GM19324 (cell line): ENCODE measurements around the gene DGKH.
"Not testable (repeated sequence)": the region's sequence is repeated elsewhere in the genome, so short reads cannot be mapped to it uniquely, and the experiment has no call there.

ENCODE experiments used
- ATAC-seq: cut with Tn5 transposase; IDR thresholded peaks from one replicate; pipeline ENCODE4 v1.9.1; 2021; ENCODE audit warnings: mild to moderate bottlenecking, moderate library complexity; ENCODE audit not compliant: unreplicated experiment, low FRiP score

Gene DGKH

DNA sequence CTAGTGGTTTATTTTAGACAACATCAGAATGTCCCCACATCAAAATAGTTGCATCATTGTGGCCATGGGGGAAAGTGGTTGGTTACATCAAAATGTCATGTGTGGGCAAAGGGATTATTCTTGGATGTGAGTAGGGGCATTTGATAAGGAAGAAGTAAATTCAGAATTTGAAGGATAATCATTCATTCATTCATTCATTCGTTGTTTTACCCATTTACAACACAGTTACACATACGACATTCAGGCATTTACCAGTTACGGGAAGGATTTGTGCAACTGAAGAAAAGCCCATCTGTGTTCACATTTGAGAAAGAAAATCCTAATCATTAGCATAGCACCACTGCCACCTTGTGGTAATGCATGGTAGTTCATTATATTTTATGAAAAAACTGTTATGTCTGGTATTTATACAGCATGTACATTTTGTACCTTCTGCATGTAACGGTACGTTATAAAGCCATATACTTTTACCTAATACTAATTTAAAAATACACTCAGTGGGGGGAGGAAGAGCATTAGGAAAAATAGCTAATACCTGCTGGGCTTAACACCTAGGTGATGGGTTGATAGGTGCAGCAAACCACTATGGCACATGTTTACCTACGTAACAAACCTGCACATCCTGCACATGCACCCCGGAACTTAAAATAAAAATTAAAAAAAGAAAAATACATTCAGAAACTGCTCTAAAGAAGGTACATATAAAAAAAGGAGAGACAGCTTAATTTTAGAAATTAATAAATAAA is 62.1 kb downstream of the DGKH start:
- no peak for ATAC-seq

DNA sequence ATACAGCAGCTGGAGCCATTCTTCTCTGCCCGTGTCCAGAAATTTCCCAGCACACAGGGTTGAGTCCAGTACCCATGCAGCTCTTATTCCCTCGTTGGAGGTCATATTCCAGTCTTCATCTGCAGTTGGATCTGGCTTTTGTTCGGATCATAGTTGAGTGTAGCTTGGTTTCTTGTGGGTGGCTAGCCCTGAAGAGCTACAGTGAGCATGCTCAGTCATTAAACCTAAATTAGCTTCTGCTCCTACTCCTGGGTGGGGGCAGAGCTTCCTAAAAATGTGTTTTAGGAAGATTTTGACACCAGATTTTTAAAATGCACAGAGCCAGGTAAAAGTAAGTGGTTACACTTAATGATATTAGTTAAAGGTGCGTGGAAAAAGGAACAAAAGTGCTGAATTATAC is 64.4 kb downstream of the DGKH start:
- ATAC-seq: no peak

DNA sequence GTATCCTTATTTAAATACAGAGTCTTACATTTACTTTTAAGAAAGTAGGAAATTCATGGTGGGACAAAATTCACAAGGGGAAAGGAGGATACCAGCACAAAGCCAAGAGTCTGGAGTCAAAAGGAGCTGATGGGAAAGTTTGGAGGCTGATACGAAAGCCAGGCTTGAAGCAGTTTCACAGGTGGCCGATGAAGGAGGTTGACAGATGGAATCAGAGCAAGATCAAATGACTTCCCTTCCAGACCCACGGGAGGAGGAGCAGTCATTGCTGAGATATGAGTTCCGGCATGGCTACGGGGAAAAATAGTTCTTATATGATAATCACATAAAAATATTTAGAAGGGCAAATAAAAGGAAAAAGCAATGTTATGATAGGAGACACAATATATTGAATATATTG is 65.0 kb downstream of the DGKH start:
- no peak for ATAC-seq

DNA sequence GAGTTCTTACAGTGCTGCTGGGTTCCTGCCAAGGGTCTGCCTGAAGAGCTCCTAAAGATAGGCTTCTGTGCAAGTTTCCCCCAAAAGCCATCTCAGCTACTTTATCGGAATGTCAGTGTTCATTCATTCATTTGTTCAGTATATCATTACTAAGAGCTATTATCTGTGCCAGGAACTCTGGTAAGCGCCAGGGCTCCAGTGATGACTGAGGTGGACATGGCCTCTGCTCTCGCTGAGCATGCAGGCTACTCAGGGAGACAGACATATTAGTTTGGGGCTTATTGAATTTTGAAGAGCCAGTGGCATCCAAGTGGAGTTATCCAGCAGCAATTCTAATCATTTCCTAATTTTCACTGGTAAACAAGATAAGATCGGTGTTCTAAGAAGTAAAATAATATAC is 65.8 kb downstream of the DGKH start:
- no peak for ATAC-seq

DNA sequence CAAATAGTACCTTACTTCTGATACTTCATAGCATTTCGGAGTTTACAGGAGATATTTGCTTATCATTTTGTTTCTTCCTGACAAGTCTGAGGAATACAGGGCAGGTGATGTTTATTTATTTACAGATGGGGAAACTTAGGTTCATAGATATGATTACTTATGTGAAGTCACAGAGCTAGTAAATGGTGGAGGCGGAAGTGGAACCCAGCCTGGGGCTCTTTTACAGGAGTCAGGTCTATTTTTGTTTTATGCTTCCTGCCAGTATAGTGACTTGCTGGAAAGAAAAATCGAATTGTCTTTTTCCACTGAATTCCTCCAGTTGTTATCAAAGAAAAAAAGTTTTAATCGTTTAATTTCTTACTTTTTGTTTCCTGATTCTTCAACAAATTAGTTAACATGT is 66.5 kb downstream of the DGKH start:
- ATAC-seq: no peak

DNA sequence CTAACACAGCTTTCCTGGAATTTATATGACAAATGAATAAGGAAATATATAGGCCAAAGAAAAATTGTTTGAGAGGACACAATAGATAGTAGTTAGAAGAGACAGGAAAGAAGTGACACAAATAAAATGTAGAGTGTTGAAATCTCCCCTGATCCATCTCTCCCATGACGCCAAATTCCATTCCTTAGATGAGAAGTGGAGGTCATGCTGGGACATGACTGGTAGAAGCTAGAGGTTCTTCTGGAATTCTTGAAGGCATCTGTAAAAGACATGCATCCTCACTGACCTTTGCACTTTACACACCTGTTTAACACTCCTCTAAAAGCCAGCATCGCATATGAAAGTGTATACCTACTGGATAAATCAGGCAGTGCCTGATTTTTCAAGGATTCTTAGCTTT is 67.8 kb downstream of the DGKH start:
- ATAC-seq: no peak

DNA sequence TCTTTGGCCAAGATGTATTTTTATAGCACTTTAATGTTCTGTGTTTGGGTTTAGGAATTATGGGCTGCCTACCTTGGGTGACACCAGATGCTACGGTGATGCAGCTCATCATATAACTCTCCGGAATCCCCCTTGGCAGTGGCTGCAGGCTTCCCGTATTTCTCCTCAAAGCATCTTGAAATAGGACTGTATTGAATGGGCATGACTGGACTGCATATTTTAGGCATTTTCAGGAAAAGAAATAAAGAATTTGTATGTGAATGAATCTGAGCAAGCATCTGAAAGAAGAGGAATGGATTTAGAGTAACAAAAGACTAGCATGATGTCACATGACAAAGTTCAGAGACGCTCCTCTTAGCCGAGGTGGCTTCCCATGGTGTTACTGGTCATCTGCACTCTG is 70.6 kb downstream of the DGKH start:
- ATAC-seq: no peak

DNA sequence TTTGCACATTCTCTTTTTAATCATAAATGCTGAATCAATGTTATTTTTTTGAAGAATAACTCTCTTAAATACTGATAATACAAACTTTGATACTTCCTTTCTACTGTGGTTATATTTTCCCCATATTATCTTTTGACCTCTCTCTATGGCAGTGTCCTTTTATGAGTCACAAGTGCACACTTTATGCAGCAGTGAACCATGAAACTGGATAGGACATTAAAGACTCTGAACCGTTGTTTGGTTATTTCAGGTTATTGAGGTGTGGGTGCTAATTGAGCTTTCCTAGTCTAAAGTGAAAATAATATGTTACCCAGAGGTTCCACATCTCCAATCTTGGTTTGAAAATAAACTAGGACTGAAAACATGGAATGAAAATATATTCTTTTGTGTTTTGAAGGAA is 71.4 kb downstream of the DGKH start:
- no peak for ATAC-seq

DNA sequence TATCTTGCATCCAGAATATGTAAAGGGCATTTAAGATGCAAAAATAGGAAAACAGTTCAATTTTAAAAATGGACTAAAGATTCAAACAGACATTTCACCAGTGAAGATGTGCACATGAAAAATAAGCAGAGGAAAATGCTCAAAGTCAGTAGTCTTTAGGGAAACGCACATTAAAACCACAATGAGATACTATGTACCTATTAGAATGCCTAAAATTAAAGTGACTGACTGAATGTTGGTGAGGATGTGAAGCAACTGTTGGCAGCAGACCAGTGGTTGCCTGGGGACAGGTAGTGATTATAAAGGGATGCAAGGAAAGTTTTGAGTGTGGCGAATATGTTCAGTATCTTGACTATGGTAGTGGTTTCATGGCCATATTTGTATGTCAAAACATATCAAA is 75.2 kb downstream of the DGKH start:
- ATAC-seq: no peak

DNA sequence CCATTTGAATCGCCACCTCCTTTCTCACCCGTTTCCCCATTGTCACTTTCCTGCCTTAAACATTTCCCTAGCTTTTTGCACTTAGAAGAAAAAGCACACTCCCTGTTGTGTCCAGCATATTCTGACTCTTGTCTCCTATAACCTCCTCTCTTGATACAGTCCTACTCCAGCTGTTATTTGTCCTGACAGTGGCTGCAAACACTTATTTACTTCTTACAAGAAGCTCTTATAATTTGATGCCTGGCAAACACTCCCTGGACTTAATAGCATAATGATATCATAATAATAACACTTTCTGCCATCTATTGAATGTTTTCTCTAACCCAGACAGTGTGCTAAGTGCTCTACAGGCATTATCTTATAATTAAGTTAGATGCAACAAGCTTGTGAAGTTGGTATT is 76.6 kb downstream of the DGKH start:
- no peak for ATAC-seq

DNA sequence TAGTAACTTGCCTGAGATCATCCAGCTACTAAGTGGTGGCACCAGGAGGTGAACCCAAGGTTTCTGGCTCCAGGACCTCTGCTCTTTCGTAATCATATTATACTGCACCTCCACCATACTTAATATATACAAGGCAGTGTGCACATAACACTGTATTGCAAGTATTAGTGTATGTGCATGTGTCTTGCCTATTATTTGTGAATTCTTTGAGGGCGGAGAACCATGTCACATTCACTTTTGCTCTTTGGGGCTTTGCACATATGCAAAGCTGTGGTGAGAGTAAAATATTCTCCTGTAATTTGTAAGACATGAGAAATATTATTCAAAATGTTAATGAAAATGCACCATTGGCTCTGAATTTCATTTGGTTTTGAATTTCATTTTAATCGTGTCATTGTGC is 78.6 kb downstream of the DGKH start:
- ATAC-seq: no peak

DNA sequence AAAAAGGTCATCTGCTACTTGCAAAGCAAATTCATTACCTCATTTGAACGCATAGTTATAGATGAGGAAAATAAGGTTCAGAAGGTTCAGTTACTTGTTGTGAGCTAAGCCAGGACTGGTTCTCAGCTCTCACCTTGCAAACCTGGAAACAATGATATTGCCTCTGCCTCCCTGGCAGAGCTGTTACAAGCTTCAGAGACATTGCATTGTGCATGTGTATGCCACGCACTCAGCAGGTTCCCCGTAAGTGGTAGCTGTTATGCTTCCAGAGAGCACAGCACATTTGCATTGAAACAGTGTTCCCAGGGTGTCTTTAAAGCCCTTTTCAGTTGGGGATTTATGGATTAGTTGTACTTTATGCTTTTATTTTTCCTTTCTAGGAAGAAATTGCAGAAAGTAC is 80.6 kb downstream of the DGKH start:
- ATAC-seq: no peak

DNA sequence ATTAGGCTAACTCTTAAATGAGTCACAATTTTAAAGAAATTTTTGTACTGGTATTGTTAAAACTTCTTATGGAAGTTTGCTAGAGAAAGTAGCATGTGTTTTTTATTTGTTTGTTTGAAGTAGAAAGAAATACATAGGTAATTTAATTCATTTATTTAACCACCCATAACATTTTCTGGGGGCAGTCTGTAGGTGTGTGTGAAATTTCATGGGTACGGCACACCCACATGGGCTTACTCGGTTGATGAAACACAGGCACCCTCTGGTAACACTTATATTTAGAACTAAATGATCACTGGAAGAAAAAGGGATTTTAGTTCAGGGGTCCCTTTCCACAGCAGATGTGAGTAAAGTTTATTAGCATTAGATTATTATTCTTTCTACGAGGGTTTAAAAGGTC is 88.1 kb downstream of the DGKH start:
- ATAC-seq: no peak

DNA sequence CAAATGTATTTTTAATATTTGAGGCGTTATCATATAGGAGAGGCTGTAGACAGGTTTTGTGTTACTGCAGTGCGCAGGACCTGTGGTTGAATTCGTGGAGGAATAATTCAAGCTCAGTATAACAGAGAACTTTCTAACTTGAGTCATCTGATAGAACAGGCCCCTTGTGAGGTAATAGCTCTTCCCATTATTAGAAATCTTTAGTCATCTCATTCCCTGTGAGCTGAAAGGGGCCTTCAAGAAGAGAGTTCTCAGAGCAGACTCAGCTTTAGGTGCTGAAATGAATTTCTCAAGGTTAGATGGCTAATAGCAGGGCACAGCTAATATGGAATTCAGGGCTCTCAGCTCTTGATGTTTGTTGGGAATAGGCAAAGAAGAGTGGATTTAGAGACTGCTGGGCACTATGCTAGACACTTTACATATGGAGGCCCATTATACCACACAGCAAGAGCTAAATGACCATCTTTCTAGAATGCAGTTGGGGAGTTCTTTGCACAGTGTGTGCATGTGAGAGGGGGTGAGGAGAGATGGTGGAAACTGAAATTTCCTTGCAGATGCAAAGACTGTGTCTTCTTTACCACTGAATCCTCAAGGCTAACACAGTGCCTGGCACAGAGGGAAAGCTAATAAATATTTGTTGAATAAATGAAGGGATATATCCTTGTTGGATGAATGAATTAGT is 89.5 kb downstream of the DGKH start:
- no peak for ATAC-seq

DNA sequence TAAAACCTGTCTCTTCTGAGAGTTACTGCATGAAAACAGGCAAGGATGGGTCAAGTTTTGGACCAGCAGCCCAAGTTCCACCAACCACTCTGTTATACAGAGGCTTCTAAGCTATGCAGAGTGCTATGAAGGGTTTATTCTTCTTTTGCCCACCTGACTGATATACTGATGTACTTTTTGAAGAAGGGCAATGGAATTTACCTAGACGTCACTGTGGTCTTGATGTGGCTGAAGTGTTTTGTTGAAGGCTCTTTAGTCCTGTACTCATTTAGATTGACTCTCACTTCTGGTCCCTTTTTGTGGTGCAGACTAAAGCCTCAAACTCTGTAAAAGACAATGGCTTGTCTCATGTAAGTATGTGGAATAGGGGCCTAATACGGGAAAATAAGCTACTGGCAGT is 92.0 kb downstream of the DGKH start:
- no peak for ATAC-seq

DNA sequence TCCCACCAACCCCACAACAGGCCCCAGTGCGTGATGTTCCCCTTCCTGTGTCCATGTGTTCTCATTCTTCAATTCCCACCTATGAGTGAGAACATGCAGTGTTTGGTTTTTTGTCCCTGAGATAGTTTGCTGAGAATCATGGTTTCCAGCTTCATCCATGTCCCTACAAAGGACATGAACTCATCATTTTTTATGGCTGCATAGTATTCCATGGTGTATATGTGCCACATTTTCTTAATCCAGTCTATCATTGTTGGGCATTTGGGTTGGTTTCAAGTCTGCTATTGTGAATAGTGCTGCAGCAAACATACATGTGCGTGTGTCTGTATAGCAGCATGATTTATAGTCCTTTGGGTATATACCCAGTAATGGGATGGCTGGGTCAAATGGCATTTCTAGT is 92.6 kb downstream of the DGKH start:
- ATAC-seq: not testable (repeated sequence)

DNA sequence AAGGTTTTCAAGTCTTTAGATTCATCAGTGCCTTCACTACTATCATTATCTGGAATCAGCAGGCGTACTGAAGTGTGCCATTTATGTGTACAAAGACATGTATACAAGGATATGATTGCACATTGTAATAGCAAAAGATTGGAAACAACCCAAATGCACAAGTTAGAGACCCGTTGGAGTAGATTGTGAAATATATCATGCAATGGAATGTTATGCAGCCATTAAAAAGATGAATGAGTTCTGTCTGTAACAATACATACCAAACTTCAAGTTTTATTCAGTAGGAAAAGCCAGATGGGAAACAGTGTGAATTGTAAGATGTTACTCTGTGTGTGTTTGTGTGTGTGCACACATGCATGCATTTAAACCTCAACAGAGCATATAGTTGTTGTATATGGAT is 97.9 kb downstream of the DGKH start:
- ATAC-seq: no peak

DNA sequence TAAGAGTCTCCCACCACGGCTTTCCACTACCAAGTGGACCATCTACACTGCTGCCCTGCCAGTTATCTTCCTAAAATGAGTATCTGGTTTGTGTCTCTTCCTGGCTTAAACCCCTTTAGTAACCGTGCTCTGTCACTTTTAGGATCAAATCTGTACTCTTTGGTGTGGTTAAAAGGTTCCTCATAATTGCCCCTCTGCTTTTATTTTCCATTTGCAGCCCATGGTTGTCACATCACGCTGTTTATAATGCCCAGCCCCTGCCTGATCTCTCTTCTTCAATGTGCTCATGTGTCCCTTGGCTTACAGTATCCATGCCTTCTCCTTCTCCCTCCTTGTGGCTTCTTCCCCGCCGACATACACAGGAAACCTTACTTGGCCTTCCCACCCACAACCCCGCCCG is 100.1 kb downstream of the DGKH start:
- ATAC-seq: no peak

DNA sequence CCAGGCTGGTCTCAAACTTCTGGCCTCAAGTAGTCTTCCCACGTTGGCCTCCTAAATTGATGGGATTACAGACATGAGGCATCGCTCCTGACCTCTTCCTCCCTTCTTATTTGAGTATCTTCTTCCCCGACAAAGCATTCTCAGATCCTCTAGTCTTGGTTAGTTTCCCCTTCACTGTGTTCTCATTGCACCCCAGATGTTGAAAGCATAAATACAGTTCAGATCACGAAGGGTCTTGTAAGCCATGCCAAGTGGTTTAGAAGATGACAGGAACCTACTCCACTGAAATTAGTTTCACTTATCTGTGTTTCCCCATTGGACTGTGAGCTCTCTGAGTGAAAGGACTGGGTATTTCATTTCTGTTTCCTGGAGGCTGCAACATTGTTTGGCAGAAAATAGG is 100.7 kb downstream of the DGKH start:
- ATAC-seq: no peak

DNA sequence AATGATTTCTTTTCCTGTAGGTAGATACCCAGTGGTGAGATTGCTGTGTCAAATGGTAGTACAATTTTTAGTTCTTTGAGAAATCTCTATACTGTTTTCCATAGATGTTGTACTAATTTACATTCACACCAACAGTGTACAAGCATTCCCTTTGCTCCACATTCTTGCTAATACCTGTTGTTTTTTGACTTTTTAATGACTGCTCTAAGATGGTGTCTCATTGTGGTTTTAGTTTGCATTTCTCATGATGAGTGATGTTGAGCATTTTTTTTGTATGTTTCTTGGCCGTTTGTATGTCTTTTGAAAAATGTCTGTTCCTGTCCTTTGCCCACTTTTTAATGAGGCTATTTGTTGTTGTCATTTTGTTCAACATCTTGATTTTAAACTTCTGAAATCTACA is 103.3 kb downstream of the DGKH start:
- no peak for ATAC-seq

DNA sequence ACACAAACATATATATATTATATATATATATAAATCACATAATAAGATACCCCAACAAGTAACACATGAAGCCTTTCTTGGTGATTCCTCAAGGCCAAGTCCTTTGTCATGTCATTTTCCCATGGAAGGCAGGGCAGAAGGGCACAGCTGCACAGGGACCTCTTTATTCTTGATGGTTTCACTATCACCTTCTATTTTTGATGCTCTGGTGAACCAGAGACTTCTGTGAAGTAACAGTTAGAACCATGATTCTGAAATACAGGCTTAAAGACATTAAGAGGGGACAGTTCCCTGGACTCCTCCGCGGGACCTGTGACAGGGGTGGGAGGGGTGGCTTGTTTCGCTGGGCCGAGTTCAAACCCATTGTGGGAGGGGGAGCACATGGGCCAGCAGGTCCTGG is 104.0 kb downstream of the DGKH start:
- no peak for ATAC-seq
